Esophagus mucosa (tissue), 1 donor: ENCODE data around the gene PCDHB7. TPM values are rescaled to one million over a fixed set of nuclear protein-coding genes. Genes with fewer than 3 reads are reported as not detected.
"Not testable (repeated sequence)": the region's sequence is repeated elsewhere in the genome, so short reads cannot be mapped to it uniquely, and the experiment has no call there.

ENCODE experiments used
- ATAC-seq: fragments of 200-7000 bp; cut with Tn5 transposase; one replicate; pipeline ENCODE4 v1.9.1; 2020
- total RNA-seq: library from RNA; stranded (reverse); gene quantifications from one replicate; pipeline ENCODE4 v1.2.4, GENCODE V29; 2023
- donor health status: DM: yes; HTN: yes; CAD: no.

Gene PCDHB7
- total RNA-seq, 1 donor from 2014 or later, result 0.20 TPM

DNA sequence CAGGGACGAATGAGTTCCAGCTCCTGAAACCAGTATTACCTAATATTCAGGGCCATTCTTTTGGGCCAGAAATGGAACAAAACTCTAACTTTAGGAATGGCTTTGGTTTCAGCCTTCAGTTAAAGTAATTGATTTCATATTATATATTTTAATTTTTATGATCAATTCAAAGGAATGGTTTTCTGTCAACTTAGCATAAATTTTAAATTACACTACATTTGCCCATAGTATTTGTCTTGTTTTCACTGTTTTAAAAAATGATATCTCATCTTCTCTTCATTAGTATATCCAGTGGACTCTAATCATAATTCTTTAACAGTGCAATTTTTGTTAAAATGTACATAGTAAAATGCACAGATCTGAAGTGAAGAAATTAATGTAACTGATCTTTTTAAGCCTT, 7.9 kb downstream of the PCDHB7 start:
- no peak for ATAC-seq

DNA sequence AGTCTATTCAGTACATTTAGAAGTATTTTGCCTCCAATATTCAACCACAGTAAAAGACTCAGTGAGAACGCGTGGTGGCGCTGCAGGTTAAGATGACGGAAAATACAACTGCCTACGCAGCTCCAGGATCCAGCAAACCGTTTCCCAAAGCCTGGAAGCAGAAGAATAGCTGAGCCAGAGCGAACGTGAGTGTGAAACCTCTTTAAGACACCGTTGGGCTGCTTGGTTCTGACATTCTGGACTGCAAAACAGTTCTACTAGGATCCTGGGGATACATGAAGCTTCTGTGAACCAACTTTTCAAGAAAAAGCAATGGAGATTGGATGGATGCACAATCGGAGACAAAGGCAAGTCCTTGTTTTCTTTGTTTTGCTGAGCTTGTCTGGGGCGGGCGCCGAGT, 9.8 kb downstream of the PCDHB7 start, which contains the start of gene PCDHB16:
TSS of gene PCDHB16 (plus strand) at position 140 of the 400 bp plus-strand sequence. CDS start at position 313, 173 bp downstream.
- ATAC-seq, result no peak

DNA sequence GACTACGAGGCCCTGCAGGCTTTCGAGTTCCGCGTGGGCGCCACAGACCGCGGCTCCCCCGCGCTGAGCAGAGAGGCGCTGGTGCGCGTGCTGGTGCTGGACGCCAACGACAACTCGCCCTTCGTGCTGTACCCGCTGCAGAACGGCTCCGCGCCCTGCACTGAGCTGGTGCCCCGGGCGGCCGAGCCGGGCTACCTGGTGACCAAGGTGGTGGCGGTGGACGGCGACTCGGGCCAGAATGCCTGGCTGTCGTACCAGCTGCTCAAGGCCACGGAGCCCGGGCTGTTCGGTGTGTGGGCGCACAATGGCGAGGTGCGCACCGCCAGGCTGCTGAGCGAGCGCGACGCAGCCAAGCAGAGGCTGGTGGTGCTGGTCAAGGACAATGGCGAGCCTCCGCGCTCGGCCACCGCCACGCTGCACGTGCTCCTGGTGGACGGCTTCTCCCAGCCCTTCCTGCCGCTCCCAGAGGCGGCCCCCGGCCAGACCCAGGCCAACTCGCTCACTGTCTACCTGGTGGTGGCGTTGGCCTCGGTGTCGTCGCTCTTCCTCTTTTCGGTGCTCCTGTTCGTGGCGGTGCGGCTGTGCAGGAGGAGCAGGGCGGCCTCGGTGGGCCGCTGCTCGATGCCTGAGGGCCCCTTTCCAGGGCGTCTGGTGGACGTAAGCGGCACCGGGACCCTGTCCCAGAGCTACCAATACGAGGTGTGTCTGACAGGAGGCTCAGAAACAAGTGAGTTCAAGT, 11.8 kb downstream of the PCDHB7 start:
- not testable (repeated sequence) for ATAC-seq

DNA sequence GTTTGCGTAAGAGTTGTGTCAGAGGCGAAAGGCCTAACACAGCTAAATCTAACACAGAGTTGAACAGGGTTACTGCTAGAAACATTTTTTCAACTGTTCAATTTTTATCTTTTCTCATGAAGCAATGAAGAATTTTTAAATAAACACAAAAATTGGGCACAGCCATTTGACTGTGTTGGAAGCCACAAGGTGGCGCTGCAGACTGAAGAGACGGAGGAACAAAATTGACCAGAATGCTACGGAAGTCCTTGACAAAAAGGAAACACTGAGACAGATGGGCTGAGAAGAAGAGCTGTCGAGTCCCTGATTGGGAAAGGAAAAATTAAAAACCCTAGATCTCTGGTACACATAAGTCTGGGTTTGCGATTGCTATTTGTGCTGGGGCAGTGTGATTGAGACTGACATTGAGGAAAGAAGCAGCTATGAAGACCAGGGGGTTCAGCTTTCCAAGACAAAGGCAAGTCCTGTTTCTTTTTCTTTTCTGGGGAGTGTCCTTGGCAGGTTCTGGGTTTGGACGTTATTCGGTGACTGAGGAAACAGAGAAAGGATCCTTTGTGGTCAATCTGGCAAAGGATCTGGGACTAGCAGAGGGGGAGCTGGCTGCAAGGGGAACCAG, 14.6 kb downstream of the PCDHB7 start, which contains the start of gene PCDHB9:
TSS of gene PCDHB9 (plus strand) at position 265 of the 616 bp plus-strand sequence. CDS start at position 423, 158 bp downstream.
- no peak for ATAC-seq

DNA sequence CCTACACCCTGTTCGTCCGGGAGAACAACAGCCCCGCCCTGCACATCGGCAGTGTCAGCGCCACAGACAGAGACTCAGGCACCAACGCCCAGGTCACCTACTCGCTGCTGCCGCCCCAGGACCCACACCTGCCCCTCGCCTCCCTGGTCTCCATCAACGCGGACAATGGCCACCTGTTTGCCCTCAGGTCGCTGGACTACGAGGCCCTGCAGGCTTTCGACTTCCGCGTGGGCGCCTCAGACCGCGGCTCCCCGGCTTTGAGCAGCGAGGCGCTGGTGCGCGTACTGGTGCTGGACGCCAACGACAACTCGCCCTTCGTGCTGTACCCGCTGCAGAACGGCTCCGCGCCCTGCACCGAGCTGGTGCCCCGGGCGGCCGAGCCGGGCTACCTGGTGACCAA, 16.2 kb downstream of the PCDHB7 start:
- ATAC-seq, result not testable (repeated sequence)

DNA sequence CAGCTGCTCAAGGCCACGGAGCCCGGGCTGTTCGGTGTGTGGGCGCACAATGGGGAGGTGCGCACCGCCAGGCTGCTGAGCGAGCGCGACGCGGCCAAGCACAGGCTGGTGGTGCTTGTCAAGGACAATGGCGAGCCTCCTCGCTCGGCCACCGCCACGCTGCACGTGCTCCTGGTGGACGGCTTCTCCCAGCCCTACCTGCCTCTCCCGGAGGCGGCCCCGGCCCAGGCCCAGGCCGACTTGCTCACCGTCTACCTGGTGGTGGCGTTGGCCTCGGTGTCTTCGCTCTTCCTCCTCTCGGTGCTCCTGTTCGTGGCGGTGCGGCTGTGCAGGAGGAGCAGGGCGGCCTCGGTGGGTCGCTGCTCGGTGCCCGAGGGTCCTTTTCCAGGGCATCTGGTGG, 16.7 kb downstream of the PCDHB7 start:
- ATAC-seq, result not testable (repeated sequence)

DNA sequence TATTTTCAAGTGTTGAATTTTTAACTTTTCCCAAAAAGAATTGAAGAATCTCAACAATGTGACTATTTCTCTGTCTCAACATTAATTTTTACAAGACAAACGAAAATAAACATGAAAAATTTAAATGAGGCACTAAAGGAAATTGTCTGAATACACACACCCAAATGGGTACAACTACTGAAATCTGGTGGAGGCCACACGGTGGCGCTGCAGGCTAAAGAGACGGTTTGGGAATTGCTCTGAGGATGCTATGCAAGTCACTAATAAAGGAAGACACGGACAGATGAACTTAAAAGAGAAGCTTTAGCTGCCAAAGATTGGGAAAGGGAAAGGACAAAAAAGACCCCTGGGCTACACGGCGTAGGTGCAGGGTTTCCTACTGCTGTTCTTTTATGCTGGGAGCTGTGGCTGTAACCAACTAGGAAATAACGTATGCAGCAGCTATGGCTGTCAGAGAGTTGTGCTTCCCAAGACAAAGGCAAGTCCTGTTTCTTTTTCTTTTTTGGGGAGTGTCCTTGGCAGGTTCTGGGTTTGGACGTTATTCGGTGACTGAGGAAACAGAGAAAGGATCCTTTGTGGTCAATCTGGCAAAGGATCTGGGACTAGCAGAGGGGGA, 19.8 kb downstream of the PCDHB7 start, which contains the start of gene PCDHB10:
TSS of gene PCDHB10 (plus strand) at position 244 of the 616 bp plus-strand sequence. CDS start at position 444, 200 bp downstream.
- ATAC-seq, result no peak

DNA sequence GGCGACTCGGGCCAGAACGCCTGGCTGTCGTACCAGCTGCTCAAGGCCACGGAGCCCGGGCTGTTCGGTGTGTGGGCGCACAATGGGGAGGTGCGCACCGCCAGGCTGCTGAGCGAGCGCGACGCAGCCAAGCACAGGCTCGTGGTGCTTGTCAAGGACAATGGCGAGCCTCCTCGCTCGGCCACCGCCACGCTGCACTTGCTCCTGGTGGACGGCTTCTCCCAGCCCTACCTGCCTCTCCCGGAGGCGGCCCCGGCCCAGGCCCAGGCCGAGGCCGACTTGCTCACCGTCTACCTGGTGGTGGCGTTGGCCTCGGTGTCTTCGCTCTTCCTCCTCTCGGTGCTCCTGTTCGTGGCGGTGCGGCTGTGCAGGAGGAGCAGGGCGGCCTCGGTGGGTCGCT, 21.9 kb downstream of the PCDHB7 start:
- ATAC-seq, result not testable (repeated sequence)

DNA sequence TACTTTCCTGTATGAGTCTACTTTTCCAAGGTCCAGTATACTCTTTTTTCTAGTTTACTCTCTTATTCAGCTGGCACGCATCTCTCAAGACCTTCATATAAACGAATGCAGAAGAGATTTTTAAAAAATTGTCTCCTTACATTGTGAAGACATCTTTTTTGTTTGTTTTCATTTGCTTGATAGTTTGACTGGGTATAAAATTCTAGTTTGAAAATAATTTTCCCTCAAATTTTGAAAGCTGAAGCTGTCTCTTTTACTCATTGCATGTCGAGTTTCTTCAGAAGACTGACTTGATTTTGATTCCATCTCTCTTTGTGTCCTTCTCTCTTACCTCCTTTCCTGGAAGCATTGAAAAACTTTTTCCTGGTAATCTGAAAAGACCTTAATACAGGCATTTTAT, 23.9 kb downstream of the PCDHB7 start:
- no peak for ATAC-seq

DNA sequence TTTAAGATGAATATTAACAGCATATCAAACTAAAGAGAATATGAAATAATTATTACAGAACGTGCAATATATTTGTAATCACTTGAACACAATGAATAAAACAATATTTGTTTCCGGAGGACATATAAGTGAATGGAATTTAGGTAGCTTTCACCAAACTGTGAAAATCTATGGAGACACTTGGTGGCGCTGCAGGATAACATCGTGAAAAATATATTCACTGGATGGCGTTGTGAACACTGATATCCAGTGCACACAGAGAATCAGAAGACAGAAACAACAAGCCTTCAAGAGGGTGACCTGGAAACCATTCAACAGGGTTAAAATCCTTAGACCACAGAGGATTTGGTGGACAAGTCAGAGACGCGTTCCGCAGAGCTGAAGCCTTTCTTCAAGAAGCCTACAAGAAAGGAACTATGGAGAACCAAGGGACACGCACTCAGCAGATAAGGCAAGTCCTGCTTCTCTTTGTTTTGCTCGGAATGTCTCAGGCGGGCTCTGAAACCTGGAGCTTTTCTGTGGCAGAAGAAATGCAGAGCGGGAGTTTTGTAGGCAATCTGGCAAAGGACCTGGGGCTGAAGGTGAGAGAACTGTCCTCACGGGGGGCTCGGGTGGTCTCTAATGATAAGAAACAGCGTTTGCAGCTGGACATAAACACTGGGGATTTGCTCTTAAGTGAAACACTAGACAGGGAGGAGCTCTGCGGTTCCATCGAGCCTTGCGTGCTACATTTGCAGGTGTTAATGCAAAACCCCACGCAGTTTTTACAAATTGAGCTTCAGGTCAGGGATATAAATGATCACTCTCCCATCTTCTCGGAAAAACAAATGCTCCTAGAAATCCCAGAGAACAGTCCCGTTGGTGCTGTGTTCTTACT, 27.2 kb downstream of the PCDHB7 start, which contains the start of gene PCDHB11:
TSS of gene PCDHB11 (plus strand) at position 269 of the 877 bp plus-strand sequence. CDS start at position 417, 148 bp downstream.
- ATAC-seq, result no peak

DNA sequence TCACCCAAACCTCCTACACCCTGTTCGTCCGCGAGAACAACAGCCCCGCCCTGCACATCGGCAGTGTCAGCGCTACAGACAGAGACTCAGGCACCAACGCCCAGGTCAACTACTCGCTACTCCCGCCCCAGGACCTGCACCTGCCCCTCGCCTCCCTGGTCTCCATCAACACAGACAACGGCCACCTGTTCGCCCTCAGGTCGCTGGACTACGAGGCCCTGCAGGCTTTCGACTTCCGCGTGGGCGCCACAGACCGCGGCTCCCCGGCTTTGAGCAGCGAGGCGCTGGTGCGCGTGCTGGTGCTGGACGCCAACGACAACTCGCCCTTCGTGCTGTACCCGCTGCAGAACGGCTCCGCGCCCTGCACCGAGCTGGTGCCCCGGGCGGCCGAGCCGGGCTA, 28.7 kb downstream of the PCDHB7 start:
- not testable (repeated sequence) for ATAC-seq

DNA sequence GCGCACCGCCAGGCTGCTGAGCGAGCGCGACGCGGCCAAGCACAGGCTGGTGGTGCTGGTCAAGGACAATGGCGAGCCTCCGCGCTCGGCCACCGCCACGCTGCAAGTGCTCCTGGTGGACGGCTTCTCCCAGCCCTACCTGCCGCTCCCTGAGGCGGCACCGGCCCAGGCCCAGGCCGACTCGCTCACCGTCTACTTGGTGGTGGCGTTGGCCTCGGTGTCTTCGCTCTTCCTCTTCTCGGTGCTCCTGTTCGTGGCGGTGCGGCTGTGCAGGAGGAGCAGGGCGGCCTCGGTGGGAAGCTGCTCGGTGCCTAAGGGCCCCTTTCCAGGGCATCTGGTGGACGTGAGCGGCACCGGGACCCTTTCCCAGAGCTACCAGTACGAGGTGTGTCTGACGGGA, 29.2 kb downstream of the PCDHB7 start:
- ATAC-seq, result not testable (repeated sequence)

DNA sequence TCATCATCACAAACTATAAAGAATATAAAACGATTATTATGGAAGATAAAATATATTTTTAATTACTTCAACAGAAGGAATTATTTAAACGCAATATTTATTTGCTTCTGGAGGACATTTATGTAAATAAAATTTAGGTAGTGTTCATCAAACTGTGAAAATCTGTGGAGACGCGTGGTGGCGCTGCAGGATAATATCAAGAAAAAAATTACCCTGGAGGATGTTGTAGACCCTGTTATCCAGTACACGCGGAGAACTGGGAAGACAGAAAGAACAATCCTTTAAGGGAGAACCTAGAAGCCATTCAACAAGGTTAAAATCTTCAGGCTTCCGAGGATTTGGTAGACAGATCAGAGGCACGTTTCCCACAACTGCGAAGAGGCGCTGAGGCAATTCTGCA, 36.0 kb downstream of the PCDHB7 start, which contains the start of gene PCDHB12:
TSS of gene PCDHB12 (plus strand) at position 242 of the 400 bp plus-strand sequence. CDS start 189 bp downstream, outside the sequence.
- ATAC-seq, result no peak

DNA sequence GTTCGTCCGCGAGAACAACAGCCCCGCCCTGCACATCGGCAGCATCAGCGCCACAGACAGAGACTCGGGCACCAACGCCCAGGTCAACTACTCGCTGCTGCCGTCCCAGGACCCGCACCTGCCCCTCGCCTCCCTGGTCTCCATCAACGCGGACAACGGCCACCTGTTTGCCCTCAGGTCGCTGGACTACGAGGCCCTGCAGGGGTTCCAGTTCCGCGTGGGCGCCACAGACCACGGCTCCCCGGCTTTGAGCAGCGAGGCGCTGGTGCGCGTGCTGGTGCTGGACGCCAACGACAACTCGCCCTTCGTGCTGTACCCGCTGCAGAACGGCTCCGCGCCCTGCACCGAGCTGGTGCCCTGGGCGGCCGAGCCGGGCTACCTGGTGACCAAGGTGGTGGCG, 37.8 kb downstream of the PCDHB7 start:
- not testable (repeated sequence) for ATAC-seq

DNA sequence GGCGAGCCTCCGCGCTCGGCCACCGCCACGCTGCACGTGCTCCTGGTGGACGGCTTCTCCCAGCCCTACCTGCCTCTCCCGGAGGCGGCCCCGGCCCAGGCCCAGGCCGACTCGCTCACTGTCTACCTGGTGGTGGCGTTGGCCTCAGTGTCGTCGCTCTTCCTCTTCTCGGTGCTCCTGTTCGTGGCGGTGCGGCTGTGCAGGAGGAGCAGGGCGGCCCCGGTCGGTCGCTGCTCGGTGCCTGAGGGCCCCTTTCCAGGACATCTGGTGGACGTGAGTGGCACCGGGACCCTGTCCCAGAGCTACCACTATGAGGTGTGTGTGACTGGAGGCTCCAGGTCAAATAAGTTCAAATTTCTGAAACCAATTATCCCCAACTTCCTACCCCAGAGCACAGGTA, 38.4 kb downstream of the PCDHB7 start:
- ATAC-seq, result not testable (repeated sequence)

DNA sequence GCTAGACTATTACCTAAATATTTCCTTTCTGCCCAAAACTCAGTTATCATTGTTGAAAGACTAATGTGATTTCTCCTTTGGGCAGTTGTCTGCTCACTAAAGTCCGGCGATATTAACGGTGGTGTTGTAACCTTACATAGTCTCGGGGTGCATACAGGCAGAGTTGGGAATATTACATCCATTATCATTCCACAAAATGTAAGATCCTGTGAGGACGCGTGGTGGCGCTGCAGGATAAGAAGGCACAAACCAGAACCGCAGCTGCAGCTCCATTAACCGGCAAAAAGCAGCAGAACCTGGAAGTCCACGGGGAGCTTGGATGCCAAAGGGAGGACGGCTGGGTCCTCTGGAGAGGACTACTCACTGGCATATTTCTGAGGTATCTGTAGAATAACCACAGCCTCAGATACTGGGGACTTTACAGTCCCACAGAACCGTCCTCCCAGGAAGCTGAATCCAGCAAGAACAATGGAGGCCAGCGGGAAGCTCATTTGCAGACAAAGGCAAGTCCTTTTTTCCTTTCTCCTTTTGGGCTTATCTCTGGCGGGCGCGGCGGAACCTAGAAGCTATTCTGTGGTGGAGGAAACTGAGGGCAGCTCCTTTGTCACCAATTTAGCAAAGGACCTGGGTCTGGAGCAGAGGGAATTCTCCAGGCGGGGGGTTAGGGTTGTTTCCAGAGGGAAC, 41.4 kb downstream of the PCDHB7 start, which contains the start of gene PCDHB13:
TSS of gene PCDHB13 (plus strand) at position 264 of the 684 bp plus-strand sequence. CDS start at position 469, 205 bp downstream.
- peak; percentile 41 for ATAC-seq

DNA sequence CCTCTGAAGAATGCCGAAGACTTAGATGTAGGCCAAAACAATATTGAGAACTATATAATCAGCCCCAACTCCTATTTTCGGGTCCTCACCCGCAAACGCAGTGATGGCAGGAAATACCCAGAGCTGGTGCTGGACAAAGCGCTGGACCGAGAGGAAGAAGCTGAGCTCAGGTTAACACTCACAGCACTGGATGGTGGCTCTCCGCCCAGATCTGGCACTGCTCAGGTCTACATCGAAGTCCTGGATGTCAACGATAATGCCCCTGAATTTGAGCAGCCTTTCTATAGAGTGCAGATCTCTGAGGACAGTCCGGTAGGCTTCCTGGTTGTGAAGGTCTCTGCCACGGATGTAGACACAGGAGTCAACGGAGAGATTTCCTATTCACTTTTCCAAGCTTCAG, 42.1 kb downstream of the PCDHB7 start:
- not testable (repeated sequence) for ATAC-seq

DNA sequence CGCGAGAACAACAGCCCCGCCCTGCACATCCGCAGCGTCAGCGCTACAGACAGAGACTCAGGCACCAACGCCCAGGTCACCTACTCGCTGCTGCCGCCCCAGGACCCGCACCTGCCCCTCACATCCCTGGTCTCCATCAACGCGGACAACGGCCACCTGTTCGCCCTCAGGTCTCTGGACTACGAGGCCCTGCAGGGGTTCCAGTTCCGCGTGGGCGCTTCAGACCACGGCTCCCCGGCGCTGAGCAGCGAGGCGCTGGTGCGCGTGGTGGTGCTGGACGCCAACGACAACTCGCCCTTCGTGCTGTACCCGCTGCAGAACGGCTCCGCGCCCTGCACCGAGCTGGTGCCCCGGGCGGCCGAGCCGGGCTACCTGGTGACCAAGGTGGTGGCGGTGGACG, 43.1 kb downstream of the PCDHB7 start:
- ATAC-seq, result not testable (repeated sequence)

DNA sequence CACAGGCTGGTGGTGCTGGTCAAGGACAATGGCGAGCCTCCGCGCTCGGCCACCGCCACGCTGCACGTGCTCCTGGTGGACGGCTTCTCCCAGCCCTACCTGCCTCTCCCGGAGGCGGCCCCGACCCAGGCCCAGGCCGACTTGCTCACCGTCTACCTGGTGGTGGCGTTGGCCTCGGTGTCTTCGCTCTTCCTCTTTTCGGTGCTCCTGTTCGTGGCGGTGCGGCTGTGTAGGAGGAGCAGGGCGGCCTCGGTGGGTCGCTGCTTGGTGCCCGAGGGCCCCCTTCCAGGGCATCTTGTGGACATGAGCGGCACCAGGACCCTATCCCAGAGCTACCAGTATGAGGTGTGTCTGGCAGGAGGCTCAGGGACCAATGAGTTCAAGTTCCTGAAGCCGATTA, 43.6 kb downstream of the PCDHB7 start:
- not testable (repeated sequence) for ATAC-seq

DNA sequence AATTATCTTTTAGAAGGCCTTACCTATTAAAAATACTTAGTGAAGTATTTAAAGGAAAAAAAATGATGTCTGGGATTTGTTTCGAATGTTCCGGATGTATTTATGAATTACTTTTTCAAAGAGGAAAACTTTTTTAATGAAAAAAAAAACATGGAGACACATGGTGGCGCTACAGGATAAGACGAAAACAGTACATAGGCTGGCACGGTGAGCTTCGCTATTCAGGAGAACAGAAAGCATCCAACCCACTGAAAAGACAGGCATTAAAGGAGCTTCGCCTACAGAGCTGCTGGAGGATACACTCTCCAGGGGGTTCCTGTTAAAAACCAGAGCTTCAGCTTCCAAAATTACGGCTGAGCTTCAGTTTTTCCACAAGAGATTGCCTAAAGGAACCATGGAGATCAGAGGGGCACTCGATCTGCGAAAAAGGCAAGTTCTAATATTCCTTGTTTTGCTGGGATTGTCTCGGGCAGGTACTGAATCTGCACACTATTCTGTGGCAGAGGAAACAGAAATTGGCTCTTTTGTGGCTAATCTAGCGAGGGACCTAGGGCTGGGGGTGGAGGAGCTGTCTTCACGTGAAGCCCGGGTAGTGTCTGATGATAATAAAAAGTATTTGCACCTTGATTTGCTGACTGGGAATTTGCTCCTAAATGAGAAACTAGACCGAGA, 50.8 kb downstream of the PCDHB7 start, which contains the start of gene PCDHB14:
TSS of gene PCDHB14 (plus strand) at position 232 of the 672 bp plus-strand sequence. CDS start at position 395, 163 bp downstream.
- no peak for ATAC-seq
